Measurements from ENCODE around the gene STAT4. TPM values are rescaled to one million over a fixed set of nuclear protein-coding genes. Genes with fewer than 3 reads are reported as not detected.

Gene STAT4
- total RNA-seq, 4 donors from 2014 or later, result 0.31 to 1.0 (median 0.73) TPM; not detected in 1

DNA sequence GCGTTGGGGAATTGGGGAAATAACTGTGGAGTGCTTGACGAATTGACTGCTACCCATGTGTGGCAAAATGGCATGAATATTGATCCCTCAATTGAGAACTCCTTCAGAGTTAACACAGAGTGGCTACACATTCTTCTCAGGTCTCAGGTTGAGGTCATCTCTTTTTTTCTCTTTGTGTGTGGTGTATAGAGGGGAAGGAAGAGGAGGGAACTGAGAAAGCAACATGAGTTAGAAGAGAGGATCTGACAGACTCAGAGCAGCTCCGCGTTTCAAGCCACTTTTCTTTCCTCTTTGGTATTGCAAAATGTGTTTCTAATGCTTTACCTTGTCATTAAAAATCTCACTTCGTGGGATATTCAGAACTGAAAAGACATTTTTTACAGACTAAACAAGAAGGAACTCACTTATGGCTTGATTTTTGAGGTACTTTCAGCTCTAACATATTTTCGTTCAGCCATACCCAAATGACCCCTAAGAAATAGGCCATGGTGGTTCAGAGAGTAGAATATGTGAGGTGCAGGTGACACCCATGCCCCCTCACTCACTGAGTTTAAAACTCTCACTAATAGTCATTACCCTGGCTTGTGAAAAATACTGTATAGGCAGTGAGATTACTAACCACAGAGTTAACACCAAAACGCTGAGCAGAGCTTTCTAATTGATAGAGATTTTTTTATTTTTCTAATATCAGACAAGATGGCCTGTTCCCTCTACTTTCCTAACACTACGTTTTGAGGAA lies 22.5 kb downstream of the STAT4 start:
- H3K4me1 ChIP-seq, result no peaks in the 10 kb centered on the region
- H3K4me3 ChIP-seq, result no peak overlapping the region
- no peaks in the 10 kb centered on the region for H3K36me3 ChIP-seq
- no peaks in the 10 kb centered on the region for H3K27me3 ChIP-seq
- no peak for DNase-seq
- intact Hi-C loops (cut with DNase I; ENCODE audit: low total_unique reads) (no loop called here), in situ Hi-C loops (cut with MboI; ENCODE audit: low sequenced_read_pairs in 4 of 4) (no loop called here)
- TF ChIP-seq POLR2A (IDR thresholded peaks at IDR 0.05), result no peak
- TF ChIP-seq, protein P1, sequence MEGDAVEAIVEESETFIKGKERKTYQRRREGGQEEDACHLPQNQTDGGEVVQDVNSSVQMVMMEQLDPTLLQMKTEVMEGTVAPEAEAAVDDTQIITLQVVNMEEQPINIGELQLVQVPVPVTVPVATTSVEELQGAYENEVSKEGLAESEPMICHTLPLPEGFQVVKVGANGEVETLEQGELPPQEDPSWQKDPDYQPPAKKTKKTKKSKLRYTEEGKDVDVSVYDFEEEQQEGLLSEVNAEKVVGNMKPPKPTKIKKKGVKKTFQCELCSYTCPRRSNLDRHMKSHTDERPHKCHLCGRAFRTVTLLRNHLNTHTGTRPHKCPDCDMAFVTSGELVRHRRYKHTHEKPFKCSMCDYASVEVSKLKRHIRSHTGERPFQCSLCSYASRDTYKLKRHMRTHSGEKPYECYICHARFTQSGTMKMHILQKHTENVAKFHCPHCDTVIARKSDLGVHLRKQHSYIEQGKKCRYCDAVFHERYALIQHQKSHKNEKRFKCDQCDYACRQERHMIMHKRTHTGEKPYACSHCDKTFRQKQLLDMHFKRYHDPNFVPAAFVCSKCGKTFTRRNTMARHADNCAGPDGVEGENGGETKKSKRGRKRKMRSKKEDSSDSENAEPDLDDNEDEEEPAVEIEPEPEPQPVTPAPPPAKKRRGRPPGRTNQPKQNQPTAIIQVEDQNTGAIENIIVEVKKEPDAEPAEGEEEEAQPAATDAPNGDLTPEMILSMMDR (IDR thresholded peaks at IDR 0.05 in 4 of 5, conservative IDR thresholded peaks at IDR 0.05 in 1 of 5), result no peak
- ATAC-seq, result no peak
- H3K9me3 ChIP-seq, result no peaks in the 10 kb centered on the region
- H3K27ac ChIP-seq, result no peak overlapping the region

DNA sequence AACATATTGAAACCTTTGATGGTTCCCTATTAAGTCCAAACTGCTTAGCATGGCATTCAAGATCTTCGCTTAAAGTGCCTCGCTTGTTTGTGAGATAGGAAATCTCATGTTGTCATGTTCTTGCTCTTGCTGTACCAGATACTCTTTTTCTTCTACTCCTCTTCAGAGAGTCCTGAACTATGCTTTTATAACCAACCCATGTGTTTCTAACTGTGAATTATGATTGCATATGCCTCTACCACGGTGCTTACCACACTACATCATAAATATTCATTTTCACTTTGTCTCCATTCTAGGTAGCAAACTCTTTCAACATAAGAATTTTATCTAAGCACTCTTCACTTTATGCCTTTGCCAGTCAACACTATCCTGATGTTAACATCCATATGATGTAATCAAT lies 23.6 kb downstream of the STAT4 start:
- ATAC-seq (no peak), DNase-seq (no peak)
- no peaks in the 10 kb centered on the region for H3K27me3 ChIP-seq
- H3K9me3 ChIP-seq, result no peaks in the 10 kb centered on the region
- no peaks in the 10 kb centered on the region for H3K36me3 ChIP-seq
- TF ChIP-seq, protein P1 (IDR thresholded peaks at IDR 0.05 in 4 of 5, conservative IDR thresholded peaks at IDR 0.05 in 1 of 5), result no peak
- no peak for TF ChIP-seq POLR2A (IDR thresholded peaks at IDR 0.05)
- no peaks in the 10 kb centered on the region for H3K4me1 ChIP-seq
- H3K4me3 ChIP-seq, result no peak overlapping the region
- intact Hi-C loops (cut with DNase I; ENCODE audit: low total_unique reads), result no loop called here
- in situ Hi-C loops (cut with MboI; ENCODE audit: low sequenced_read_pairs in 4 of 4), result no loop called here
- H3K27ac ChIP-seq, result no peak overlapping the region

DNA sequence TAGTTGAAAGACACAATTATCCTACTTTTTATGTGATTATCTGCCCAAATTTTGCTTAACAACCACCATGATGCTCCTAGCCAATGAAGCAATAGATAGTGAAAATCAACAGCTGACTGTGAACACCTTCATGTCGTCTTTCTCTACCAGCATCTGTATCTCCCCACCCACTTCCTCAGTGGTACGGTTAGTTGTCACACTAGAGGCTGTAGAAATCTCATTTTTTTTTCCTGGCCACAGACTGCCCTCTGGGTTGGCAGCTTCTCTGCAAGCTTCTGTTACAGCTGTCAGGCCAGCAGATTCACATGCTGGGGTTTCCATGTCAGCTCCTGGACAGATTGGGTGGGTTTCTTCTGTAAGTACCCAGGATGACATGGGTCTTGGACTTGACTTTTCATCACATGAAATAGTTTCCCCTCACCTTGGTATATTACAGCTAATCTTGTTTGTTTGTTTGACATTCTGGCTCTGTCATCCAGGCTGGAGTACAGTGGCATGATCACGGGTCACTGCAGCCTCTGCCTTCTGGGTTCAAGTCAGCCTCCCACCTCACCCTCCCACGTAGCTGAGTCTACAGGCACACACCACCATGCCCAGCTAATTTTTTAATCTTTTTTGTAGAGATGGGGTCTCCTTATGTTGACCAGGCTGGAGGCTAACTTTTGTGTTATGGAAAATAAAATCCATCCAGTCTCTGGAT lies 24.3 kb downstream of the STAT4 start:
- Histone ChIP-seq H3K4me3 (no peak overlapping the region), H3K36me3 (no peaks in the 10 kb centered on the region), H3K27ac (no peak overlapping the region), H3K9me3 (no peaks in the 10 kb centered on the region), H3K27me3 (no peaks in the 10 kb centered on the region), H3K4me1 (no peaks in the 10 kb centered on the region)
- DNase-seq, result no peak
- TF ChIP-seq, protein P1 (IDR thresholded peaks at IDR 0.05 in 4 of 5, conservative IDR thresholded peaks at IDR 0.05 in 1 of 5), result no peak
- TF ChIP-seq POLR2A (IDR thresholded peaks at IDR 0.05), result no peak
- in situ Hi-C loops (cut with MboI; ENCODE audit: low sequenced_read_pairs in 4 of 4) (no loop called here), intact Hi-C loops (cut with DNase I; ENCODE audit: low total_unique reads) (no loop called here)
- no peak for ATAC-seq

DNA sequence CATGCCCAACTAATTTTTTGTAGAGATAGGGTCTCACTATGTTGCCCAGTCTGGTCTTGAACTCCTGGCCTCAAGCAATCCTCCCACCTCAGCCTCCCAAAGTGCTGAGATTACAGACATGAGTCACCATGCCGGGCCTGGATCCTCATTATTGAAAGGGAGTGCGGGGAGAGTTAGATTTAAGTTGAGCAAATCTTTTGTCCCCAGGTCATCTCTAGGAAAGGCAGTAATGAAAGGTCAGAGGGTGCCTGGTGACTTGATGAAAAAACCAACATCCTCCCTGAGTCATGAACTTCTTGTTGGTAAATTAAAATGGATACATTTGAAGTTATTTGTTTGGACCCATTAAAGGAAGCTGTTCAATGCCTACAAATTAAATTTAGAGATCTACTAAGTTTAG lies 25.1 kb downstream of the STAT4 start:
- no peak for ATAC-seq
- Histone ChIP-seq H3K4me1 (no peaks in the 10 kb centered on the region), H3K36me3 (no peaks in the 10 kb centered on the region), H3K27ac (no peak overlapping the region), H3K9me3 (no peaks in the 10 kb centered on the region), H3K27me3 (no peaks in the 10 kb centered on the region), H3K4me3 (no peak overlapping the region)
- TF ChIP-seq, protein P1 (IDR thresholded peaks at IDR 0.05 in 4 of 5, conservative IDR thresholded peaks at IDR 0.05 in 1 of 5), result no peak
- no peak for TF ChIP-seq POLR2A (IDR thresholded peaks at IDR 0.05)
- in situ Hi-C loops (cut with MboI; ENCODE audit: low sequenced_read_pairs in 4 of 4), result no loop called here
- DNase-seq, result no peak
- intact Hi-C loops (cut with DNase I; ENCODE audit: low total_unique reads), result no loop called here

Data from gastrocnemius medialis (tissue), 4 donors.